H1 (cell line): ENCODE data around the gene SLC27A1. TPM values are rescaled to one million over a fixed set of nuclear protein-coding genes. Genes with fewer than 3 reads are reported as not detected.

Experiments used
- CBX5 ChIP-seq: fragments of 300-800, 300-1000 bp; sonication (generic); IDR thresholded peaks from 2 replicates; pipeline ENCODE4 v1.7.1; 2016; ENCODE audit warnings: antibody characterized with exemption, low read length, low read depth
- CTBP2 ChIP-seq: IDR thresholded peaks from 2 replicates; pipeline ENCODE4 v1.7.0; 2011; ENCODE audit warnings: borderline replicate concordance, mild to moderate bottlenecking, moderate library complexity, mixed read lengths, low read length; ENCODE audit not compliant: insufficient read depth, insufficient read length
- HDAC6 ChIP-seq: IDR thresholded peaks from one replicate; pipeline ENCODE4 v1.7.1; 2012; ENCODE audit warnings: low read depth, mild to moderate bottlenecking, inconsistent platforms, low read length, moderate library complexity
- POU5F1 ChIP-seq: IDR thresholded peaks from 2 replicates; pipeline ENCODE4 v1.6.1; 2011; ENCODE audit warnings: low read depth, mild to moderate bottlenecking, low read length, moderate library complexity
- RXRA ChIP-seq: IDR thresholded peaks from 2 replicates; pipeline ENCODE4 v1.6.1; 2011; ENCODE audit warnings: low read depth, mild to moderate bottlenecking, low read length, moderate library complexity; ENCODE audit not compliant: insufficient read depth
- SAP30 ChIP-seq: fragments of 300-600 bp; sonication (generic); IDR thresholded peaks from 2 replicates; pipeline ENCODE4 v1.7.1; 2012; ENCODE audit warnings: low read length, moderate library complexity, mild to moderate bottlenecking, inconsistent platforms; ENCODE audit not compliant: insufficient read depth, insufficient replicate concordance
- SIRT6 ChIP-seq: IDR thresholded peaks from one replicate; pipeline ENCODE4 v1.7.1; 2012; ENCODE audit warnings: low read length, inconsistent platforms
- TBP ChIP-seq: IDR thresholded peaks from 2 replicates; pipeline ENCODE4 v1.6.1; 2011; ENCODE audit warnings: low read depth, low read length, improper control_type of control experiment
- polyA plus RNA-seq, 7 experiments: library from polyadenylated mRNA; depleted of rRNA in 3 of 7; stranded (reverse) in 5 of 7; unstranded in 2 of 7; fragments of >200 nt in 5 of 7; fragments of 200-250 nt in 2 of 7; gene quantifications; 1 replicate in 5 of 7; 2 replicates in 1 of 7; 4 replicates in 1 of 7; pipeline versions ENCODE4 v1.2.1 to v1.2.3, GENCODE V29; 2011 to 2013; ENCODE audit warnings: missing spikeins in 2 of 7, mixed read lengths in 2 of 7
- total RNA-seq: library from RNA; stranded (reverse); fragmentation: NEBNext Ultra II Directional; extraction: Animal tissue kit (Norgen Biotek cat#: 25700); gene quantifications from 2 replicates; pipeline ENCODE4 v1.2.1, GENCODE V29; 2021
- TF ChIP-seq, protein P1 (sequence below): fragments of 300-600 bp; sonication (generic); IDR thresholded peaks from 2 replicates; pipeline ENCODE4 v1.7.1; 2012; ENCODE audit warnings: low read length, moderate library complexity, mild to moderate bottlenecking, inconsistent platforms; ENCODE audit not compliant: insufficient replicate concordance
- TF ChIP-seq, protein P2 (sequence below): IDR thresholded peaks from 2 replicates; pipeline ENCODE4 v1.6.1; 2011; ENCODE audit warnings: low read depth, mild to moderate bottlenecking, low read length; ENCODE audit not compliant: insufficient read depth

The SLC27A1 gene
- total and polyA plus RNA-seq, 2 of the 8 experiments (the other 6 are each of a cell fraction or from before 2014, with no cell fraction given) = 7.5 to 9.1 TPM

GRCh38 chr19:17479325-17479791 is 9.0 kb downstream of the SLC27A1 start (continued):
- TF ChIP-seq, protein P1, sequence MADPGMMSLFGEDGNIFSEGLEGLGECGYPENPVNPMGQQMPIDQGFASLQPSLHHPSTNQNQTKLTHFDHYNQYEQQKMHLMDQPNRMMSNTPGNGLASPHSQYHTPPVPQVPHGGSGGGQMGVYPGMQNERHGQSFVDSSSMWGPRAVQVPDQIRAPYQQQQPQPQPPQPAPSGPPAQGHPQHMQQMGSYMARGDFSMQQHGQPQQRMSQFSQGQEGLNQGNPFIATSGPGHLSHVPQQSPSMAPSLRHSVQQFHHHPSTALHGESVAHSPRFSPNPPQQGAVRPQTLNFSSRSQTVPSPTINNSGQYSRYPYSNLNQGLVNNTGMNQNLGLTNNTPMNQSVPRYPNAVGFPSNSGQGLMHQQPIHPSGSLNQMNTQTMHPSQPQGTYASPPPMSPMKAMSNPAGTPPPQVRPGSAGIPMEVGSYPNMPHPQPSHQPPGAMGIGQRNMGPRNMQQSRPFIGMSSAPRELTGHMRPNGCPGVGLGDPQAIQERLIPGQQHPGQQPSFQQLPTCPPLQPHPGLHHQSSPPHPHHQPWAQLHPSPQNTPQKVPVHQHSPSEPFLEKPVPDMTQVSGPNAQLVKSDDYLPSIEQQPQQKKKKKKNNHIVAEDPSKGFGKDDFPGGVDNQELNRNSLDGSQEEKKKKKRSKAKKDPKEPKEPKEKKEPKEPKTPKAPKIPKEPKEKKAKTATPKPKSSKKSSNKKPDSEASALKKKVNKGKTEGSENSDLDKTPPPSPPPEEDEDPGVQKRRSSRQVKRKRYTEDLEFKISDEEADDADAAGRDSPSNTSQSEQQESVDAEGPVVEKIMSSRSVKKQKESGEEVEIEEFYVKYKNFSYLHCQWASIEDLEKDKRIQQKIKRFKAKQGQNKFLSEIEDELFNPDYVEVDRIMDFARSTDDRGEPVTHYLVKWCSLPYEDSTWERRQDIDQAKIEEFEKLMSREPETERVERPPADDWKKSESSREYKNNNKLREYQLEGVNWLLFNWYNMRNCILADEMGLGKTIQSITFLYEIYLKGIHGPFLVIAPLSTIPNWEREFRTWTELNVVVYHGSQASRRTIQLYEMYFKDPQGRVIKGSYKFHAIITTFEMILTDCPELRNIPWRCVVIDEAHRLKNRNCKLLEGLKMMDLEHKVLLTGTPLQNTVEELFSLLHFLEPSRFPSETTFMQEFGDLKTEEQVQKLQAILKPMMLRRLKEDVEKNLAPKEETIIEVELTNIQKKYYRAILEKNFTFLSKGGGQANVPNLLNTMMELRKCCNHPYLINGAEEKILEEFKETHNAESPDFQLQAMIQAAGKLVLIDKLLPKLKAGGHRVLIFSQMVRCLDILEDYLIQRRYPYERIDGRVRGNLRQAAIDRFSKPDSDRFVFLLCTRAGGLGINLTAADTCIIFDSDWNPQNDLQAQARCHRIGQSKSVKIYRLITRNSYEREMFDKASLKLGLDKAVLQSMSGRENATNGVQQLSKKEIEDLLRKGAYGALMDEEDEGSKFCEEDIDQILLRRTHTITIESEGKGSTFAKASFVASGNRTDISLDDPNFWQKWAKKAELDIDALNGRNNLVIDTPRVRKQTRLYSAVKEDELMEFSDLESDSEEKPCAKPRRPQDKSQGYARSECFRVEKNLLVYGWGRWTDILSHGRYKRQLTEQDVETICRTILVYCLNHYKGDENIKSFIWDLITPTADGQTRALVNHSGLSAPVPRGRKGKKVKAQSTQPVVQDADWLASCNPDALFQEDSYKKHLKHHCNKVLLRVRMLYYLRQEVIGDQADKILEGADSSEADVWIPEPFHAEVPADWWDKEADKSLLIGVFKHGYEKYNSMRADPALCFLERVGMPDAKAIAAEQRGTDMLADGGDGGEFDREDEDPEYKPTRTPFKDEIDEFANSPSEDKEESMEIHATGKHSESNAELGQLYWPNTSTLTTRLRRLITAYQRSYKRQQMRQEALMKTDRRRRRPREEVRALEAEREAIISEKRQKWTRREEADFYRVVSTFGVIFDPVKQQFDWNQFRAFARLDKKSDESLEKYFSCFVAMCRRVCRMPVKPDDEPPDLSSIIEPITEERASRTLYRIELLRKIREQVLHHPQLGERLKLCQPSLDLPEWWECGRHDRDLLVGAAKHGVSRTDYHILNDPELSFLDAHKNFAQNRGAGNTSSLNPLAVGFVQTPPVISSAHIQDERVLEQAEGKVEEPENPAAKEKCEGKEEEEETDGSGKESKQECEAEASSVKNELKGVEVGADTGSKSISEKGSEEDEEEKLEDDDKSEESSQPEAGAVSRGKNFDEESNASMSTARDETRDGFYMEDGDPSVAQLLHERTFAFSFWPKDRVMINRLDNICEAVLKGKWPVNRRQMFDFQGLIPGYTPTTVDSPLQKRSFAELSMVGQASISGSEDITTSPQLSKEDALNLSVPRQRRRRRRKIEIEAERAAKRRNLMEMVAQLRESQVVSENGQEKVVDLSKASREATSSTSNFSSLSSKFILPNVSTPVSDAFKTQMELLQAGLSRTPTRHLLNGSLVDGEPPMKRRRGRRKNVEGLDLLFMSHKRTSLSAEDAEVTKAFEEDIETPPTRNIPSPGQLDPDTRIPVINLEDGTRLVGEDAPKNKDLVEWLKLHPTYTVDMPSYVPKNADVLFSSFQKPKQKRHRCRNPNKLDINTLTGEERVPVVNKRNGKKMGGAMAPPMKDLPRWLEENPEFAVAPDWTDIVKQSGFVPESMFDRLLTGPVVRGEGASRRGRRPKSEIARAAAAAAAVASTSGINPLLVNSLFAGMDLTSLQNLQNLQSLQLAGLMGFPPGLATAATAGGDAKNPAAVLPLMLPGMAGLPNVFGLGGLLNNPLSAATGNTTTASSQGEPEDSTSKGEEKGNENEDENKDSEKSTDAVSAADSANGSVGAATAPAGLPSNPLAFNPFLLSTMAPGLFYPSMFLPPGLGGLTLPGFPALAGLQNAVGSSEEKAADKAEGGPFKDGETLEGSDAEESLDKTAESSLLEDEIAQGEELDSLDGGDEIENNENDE = no peak
- TF ChIP-seq TBP (no peak), RXRA (no peak), SIRT6 (no peak), CBX5 (no peak), POU5F1 (no peak), CTBP2 (no peak), HDAC6 (no peak), SAP30 (no peak)
- TF ChIP-seq, protein P2, sequence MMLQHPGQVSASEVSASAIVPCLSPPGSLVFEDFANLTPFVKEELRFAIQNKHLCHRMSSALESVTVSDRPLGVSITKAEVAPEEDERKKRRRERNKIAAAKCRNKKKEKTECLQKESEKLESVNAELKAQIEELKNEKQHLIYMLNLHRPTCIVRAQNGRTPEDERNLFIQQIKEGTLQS = no peak
